HG02885 (cell line): ENCODE measurements around the gene UPB1.
"Not testable (repeated sequence)": the region's sequence is repeated elsewhere in the genome, so short reads cannot be mapped to it uniquely, and the experiment has no call there.

Experiments used
- ATAC-seq: cut with Tn5 transposase; IDR thresholded peaks from one replicate; pipeline ENCODE4 v1.9.1; 2021; ENCODE audit warnings: mild to moderate bottlenecking; ENCODE audit not compliant: unreplicated experiment, poor library complexity

UPB1 gene

DNA sequence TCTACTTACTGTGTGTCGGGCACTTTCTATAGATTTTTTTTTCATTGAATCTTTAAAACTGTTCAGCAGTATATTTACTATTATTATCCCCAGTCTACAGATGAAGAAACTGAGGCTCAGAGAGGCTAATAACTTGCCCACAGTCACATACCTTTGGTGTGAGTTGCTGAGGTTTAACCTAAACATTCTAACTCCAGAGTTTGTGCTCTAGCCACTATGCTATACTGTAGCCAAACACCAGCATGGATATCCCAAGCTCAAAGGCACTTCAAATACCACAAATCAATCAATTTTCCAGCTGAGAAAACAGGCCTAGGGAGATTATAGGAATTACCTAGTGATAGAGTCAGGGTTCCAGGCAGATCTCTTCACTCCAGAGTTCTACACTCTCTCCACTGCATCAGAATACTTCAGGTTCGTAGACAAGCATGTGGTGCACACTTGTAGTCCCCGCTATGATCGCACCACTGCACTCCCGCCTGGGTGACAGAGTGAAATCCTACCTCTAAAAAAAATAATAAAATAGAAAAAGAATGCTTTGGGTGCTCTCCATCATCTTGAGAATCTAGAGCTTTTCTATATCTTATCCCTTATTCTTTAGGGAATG, 20.4 kb upstream of the UPB1 start:
- no peak for ATAC-seq

DNA sequence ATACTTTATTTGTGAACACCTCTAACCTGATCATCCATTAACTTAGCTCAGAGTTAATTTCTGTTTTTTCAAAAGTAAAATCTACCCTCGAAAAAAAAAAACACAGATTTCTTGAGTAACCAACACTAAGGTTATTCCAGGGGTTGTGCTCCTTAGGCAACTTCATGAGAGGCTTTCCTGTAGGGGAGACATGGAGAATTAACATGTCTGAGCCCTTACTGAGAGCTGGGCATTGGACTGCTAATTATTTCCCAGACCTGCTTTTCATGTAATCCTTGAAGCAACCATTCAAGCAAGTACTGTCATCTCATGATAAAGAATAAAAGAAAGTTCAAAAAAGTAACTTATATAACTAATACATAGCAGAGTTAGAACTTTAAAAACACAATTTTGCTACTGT, 13.5 kb upstream of the UPB1 start:
- no peak for ATAC-seq

DNA sequence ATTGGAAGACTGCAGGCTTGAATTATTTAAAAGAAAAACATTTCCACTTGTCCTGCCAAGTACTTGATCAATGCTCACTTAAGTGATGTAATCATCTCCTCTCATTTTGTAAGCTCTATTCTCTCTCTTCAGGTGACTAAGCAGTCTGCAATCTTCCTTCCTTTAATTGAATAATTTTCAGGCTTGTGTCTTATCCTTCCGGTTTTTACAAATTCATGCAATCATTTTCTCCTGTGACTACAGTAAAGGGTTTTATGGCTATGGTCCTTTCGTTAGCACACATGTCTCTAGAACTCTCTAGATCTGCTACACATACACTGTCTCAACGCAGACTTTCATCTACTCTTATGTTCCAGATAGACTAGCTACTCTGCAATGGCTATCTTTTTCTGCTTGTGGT, 12.6 kb upstream of the UPB1 start:
- ATAC-seq = no peak

DNA sequence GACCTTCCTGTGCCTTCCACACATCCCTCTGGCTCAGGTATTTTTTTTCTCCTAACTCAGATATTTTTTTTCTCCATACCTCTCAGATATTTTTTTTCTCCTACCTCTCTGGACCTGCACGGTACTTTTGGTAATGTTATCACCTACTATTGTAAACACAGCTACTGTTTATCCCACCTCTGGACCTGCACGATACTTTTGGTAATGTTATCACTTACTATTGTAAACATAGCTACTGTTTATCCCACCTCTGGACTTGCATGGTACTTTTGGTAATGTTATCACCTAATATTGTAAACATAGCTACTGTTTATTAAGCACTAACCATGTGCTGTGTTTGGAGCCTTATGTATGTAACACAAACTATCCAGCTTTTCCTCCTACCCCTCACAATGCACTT, 12.1 kb upstream of the UPB1 start:
- ATAC-seq = no peak

DNA sequence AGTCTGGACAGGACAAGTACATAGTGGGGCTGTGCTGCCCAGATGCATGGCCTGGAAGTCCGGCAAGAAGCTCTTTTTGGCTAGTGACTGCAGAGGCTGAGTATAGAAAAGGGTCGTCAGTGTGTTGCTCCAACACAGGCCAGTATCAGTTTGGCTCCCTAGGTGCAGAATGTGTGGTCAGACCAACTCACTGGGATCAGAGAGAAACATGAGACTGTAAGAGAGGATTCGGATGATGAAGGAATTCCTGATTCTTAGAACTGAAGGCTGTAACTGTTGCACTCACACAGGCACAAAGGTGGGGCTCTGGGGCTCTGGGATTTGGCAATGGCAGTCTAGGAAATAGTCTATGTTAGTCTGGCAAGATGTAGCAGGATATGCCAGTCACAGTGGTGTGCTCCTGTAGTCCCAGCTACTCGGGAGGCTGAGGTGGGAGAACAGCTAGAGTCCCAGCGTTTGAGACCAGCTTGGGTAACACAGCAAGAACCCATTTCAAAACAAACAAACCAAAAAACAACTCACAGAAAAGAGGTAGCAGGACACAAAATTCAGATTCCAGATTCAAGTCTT, 11.1 kb upstream of the UPB1 start:
- ATAC-seq = no peak

DNA sequence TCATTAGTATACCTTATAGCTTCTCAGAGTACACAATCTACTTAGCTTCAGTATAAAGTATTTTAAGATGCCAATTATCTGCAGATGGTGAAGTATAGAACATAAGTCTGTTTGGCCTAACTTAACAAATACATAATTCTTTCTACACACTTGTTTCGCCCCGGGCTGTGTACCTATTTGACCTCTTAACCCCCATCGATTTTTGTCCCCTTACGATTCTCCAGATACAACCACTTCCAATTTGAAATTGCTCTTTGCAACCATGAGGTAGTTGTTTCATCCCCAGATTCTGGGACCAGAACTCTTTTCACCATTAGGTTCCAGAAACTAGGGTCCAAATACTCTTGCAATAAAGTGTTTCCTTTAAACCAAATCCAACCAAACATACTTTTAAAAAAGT, 10.0 kb upstream of the UPB1 start:
- no peak for ATAC-seq

DNA sequence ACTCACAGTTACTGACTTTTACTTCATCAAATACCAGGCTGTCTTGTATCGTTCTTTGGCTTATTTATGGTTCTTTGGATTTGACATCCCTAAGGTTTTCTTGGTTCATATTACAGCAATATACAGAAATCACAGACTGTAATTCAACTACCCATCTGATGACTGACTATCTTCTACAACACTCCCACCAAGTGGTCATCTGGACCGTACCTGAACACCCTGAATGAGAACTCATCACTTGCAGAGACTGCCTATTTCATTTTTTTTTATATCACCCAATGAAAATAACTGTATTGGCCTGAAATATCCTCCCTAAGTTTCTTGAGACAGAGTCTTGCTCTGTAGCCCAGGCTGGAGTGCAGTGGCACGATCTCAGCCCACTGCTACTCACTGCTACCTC, 9.5 kb upstream of the UPB1 start:
- no peak for ATAC-seq

DNA sequence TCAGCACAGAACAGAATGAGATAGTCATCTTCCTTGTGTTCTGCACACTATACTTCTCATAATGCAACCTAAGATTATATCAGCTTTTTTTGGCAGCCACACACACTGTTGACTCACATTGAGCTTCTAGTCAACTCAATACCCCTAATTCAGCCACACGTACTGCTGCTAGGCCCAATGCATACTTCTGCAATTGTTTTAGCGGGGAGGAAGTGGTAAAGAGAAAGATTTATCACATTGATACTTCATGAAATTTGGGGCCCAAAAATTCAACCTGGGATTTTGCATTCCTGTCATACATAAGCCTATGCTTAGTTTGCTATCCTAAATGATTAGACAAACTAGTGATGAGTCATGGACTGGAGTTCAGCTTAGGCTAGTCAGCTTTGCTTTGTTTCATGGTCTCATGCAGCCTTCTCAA, 8.6 kb upstream of the UPB1 start:
- no peak for ATAC-seq

DNA sequence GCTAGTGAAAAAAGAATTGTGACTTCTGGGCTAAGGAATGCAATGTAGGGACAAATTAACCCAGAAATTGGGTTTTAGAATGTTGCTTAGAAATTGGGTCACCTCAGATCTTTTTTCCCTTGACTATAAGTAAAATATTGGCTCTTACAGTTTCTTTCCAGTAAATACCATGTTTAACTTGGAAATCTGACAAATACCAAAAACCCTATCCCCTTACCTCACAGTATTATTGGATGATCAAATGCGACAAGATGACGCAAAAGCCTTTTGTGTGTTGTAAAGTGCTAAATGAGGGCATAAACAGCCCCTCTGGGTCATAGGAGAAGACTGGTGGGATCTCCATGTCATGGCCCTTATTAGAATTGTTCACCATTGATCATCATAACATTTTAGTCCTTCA, 6.1 kb upstream of the UPB1 start:
- no peak for ATAC-seq

DNA sequence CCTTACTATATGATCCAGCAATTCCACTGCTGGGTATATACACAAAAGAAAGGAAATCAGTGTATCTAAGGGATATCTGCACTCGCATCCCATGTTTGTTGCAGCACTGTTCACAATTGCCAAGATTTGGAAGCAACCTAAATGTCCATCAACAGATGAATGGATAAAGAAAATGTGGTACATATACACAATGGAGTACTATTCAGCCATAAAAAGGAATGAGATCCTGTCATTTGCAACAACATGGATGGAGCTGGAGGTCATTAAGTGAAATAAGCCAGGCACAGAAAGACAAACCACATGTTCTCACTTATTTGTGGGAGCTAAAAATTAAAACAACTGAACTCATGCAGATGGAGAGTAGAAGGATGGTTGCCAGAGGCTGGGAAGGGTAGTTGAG, 5.7 kb upstream of the UPB1 start:
- ATAC-seq = not testable (repeated sequence)

DNA sequence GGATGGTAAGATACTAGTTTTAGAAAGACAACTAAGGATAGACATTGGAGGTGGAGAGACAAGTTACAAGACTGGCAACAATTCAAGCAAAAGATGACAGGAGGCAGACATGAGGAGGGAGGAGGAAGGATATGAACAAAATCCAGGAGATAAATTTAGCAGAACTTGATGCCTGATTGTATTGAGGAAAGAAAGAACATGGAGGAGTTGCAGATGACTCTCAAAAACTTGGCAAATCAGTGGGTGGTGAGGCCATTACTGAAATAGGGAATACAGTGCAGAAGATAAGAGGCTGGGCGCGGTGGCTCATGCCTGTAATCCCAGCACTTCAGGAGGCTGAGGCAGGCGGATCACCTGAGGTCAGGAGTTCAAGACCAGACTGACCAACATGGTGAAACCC, 2.7 kb upstream of the UPB1 start:
- ATAC-seq = no peak

DNA sequence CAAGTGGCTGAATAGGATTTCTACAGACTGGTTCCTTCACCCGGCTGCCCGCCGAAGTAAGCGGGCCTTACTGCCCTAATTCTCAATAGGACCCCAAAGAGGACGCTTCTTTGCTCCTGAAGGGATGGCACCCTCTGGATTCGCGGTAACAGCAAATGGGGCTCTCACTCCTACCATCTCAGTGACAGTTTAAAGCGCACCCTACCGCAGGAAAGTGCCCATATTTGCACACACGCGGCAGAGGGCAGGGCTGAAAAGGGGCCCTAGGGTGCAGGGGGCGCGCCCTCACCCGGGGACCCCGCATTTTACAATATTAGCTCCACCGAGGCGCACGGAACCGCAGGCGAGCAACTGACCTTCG, 985 bp upstream of the UPB1 start:
- ATAC-seq = no peak

DNA sequence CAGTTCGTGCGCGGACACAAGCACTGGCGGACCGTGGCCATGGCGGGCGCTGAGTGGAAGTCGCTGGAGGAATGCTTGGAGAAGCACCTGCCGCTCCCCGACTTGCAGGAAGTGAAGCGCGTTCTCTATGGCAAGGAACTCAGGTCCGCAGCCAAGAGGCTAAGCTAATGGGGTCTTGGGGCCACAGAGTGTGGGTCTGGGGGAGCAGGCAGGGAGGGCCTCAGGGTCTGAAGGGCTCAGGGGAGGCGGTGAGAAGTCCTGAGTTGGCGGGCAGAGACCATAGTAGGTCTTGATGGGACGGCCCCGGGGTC, 188 bp downstream of the UPB1 start:
- no peak for ATAC-seq

DNA sequence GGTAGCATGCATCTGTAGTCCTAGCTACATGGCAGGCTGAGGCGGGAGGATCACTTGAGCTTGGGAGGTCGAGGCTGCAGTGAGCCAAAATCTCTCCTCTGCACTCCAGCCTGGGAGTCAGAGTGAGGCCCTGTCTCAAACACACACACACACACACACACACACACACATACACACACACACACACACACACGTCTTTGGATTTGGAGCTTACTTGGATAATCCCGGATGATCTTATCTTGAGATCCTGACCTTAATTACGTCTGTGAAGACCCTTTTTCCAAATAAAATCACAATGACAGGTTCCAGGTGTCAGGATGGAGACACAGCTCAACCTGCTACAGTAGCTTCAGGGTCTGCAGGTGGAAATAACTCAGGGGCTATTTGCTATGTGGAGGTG, 1.1 kb downstream of the UPB1 start:
- no peak for ATAC-seq

DNA sequence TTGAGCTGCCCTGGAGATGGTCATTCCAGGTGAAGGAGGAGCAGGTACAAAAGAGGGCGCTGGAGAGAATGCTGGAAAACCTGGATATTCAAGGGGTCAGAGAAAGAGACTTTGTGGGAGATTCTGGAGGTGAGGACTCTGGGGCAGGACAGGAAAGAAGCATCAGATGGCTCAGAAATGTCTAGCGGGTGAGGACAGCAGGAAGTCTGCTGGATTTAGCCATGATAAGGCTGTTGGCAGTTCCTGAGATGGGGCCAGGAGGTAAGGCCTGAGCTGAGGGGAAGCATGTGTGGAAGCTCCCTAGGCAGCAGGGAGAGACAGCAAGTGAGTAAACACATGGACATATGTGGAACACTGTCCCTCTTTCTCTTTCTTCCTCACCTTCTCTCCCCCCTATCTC, 1.5 kb downstream of the UPB1 start:
- no peak for ATAC-seq

DNA sequence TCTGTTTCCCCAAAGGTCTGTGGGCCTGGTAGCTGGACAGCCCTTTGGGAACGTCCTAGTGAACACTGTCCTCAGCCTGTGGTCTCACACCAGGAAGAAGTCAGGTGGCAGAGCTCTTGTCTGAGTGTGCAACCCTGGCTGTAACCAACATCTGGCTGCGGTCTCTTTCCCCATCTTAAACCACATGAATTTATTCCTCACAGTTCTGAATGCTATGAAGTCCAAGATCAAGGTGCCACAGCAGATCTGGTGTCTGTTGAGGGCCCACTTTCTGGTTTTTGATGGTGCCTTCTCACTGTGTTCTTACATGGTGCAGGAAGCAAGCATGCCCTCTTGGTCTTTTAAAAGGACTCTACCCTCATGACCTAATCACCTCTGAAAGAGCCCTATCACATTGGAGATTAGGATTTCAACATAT, 2.7 kb downstream of the UPB1 start:
- no peak for ATAC-seq

DNA sequence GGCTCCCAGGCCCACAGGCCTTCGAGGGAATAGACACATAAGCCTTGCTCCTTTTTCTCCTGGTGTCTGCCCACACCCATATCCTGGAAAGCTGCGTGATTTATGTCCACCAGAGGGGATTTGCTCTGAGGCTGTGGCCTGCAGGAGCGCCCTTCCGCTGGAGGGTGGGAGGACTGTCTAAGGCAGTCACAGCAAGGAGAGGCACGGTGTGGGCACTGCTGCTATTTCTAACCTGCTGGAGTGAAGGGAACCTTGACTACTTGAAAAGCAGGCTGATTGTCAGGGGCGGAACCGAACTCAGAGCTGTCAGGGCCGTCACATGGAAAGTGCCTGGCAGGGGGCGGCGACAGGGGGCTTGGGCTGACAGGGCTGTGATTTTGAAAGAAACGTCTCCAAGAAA, 3.7 kb downstream of the UPB1 start:
- ATAC-seq = no peak

DNA sequence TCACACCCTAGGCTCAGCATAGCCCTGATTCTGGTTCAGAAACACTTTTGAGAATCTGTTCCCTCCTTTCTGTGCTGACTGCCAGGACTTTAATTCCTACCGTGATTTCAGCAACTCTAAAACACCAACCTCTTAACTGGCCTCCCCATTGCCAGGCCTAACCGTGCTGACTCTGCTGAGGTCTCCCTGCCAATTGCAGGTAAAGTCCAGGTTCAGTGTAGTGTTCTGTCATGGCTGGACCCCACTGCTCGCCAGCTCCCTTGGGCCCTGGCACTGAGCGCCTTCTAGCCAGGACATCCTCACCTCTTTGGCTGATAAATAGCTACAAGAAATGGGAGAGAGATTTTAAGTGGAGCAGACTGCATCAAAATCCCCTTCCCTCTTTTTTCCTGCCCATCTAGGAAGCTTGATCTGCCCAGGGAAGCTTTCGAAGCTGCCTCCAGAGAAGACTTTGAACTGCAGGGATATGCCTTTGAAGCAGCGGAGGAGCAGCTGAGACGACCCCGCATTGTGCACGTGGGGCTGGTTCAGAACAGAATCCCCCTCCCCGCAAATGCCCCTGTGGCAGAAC, 4.7 kb downstream of the UPB1 start:
- no peak for ATAC-seq

DNA sequence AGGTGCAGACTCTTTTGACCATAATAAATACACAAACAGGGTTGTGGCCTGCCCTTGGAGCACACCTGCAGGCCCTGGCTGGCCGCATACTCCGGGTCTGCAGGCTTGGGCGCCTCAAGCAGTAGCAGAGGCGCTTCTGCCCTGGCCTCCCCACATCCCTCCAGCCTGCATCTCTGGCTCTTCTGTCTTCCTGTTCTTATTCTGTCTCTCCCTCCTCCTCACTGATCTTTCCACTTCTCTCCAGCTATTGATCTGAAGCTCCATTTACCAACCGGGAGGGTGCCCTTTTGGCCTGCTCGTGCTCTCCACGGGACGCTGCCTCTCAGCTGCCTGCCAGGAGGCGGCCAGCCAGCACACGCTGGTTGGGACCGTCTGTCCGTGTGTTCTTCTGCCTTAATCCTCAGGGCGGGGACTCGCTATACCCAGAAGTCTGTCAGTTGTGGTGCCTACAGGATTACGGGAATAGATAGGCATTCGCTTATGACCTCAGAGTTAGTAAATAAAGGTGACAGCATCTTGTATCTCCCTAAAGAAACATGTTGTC, 5.2 kb downstream of the UPB1 start:
- ATAC-seq = no peak

DNA sequence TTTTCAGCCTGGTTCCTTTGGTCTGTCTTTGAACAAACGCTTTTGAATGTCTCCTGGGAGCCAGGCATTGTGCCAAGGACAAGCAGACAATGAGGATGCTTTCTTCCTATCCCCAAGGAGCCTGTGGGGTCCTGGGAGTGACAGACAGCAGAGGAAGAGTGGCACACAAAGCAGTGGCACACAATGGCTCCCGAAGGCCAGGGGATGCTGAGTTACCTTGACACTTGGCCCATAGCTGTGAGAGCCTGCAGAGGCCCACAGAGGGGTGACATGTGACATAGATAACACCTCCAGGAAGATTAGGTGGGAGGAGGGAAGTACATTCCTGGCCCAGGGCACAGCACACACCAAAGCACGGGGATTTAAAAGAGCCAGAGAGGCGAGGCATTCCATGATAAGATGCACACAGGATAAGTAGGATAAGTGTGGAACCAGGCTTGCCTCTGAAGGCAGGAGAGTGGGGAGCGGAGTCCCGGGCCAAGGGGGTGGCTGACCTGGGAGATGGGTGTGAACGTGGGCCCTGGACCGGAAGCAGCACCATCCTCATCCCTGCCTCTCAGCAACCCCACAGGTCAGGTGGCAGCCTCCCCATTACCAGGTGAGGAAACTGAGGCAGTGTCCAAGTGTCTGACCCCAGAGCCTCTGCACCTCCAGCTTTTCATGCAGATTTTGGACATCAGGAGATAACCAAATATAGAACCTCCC, 6.3 kb downstream of the UPB1 start:
- ATAC-seq = no peak

DNA sequence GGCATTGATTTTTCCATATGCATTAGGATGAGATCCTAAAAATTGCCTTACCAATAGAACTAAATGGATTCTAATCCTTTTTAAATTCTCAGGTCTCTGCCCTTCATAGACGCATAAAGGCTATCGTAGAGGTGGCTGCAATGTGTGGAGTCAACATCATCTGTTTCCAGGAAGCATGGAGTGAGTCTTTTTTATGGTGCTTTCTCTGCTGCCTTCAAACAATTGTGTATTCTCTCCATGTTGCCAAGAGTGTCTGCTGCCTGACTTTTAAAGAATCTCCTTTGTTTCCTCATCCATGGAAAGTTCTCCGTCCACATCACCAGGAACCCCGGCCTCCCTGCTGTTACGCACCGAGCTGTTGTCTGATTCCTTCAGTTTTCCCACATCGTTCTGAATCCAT, 6.9 kb downstream of the UPB1 start:
- ATAC-seq = no peak

DNA sequence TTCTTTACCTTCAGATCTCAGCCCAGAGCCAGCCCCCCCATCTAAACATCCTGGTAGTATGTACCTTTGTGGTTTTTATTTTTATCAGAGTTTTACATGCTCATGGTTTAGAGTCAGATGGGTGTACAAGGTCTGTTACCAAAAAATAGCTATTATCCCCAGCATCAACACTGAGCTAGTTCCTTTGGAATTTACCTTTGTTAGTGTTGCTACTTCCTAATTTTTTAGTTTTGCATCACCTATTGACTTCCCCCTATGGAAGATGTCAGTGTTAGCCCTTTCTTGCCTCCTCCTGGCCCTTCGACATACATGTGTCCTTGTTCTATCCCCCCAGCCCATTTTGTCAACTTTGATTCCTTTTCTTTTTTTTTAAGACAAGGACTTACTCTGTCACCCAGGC, 7.4 kb downstream of the UPB1 start:
- no peak for ATAC-seq
